Right ventricle myocardium inferior (tissue), 1 donor: ENCODE results near the gene MAPK6. TPM values are rescaled to one million over a fixed set of nuclear protein-coding genes. Genes with fewer than 3 reads are reported as not detected.
"Not testable (repeated sequence)": the region's sequence is repeated elsewhere in the genome, so short reads cannot be mapped to it uniquely, and the experiment has no call there.

ENCODE experiments used
- ATAC-seq: fragments of 200-7000 bp; cut with Tn5 transposase; one replicate; pipeline ENCODE4 v1.9.1; 2020; ENCODE audit warnings: mild to moderate bottlenecking, moderate library complexity
- DNase-seq: peaks from one replicate; pipeline ENCODE4 v3.0.0; 2021; ENCODE audit errors: missing footprints
- intact Hi-C: fragments of 100-400 bp; cut with DNase I; formaldehyde crosslinking; loops from one replicate; pipeline ENCODE4 v1.11.0; 2022
- total RNA-seq: library from RNA; stranded (reverse); fragmentation: NEBNext Ultra II Directional; extraction: Animal tissue kit (Norgen Biotek cat#: 25700); gene quantifications from one replicate; pipeline ENCODE4 v1.2.1, GENCODE V29; 2021
- donor health status: DM: no; HTN: yes; CAD: no; lungs with severe emphysema.

MAPK6 gene
- total RNA-seq, 1 donor from 2014 or later = 22.6 TPM

- DNase-seq = no peak
- ATAC-seq = no peak
- intact Hi-C loops = no loop called here
Observed at GRCh38 chr15:52094811-52095584, 76.0 kb downstream of the MAPK6 start.

- intact Hi-C loops = no loop called here
- ATAC-seq (no peak), DNase-seq (no peak)
Observed at GRCh38 chr15:52095597-52096262, 76.7 kb downstream of the MAPK6 start.

GRCh38 chr15:52096536-52096935, 77.5 kb downstream of the MAPK6 start:
- DNase-seq, intact Hi-C loops, ATAC-seq: not testable (repeated sequence)

GRCh38 chr15:52097180-52097579, 78.2 kb downstream of the MAPK6 start:
- intact Hi-C loops = no loop called here
- DNase-seq (no peak), ATAC-seq (no peak)

GRCh38 chr15:52098323-52098722, 79.3 kb downstream of the MAPK6 start:
- intact Hi-C loops = no loop called here
- ATAC-seq = no peak
- no peak for DNase-seq

GRCh38 chr15:52099651-52100272, 80.7 kb downstream of the MAPK6 start:
- intact Hi-C loops = no loop called here
- no peak for ATAC-seq

GRCh38 chr15:52100807-52101442, 81.9 kb downstream of the MAPK6 start:
- no peak for ATAC-seq
- intact Hi-C loops = no loop called here
- DNase-seq = peak; percentile 89

More at GRCh38 chr15:52099651-52100272, 80.7 kb downstream of the MAPK6 start:
- no peak for DNase-seq

- no peak for DNase-seq
- intact Hi-C loops = no loop called here
Observed at GRCh38 chr15:52101542-52102323, 82.7 kb downstream of the MAPK6 start.

GRCh38 chr15:52102463-52102862, 83.4 kb downstream of the MAPK6 start:
- intact Hi-C loops = no loop called here
- no peak for ATAC-seq
- no peak for DNase-seq

More at GRCh38 chr15:52101542-52102323, 82.7 kb downstream of the MAPK6 start:
- ATAC-seq = no peak

GRCh38 chr15:52103217-52104207, 84.5 kb downstream of the MAPK6 start:
- intact Hi-C loops = no loop called here
- ATAC-seq (no peak), DNase-seq (no peak)

GRCh38 chr15:52104532-52105004, 85.5 kb downstream of the MAPK6 start:
- ATAC-seq (no peak), DNase-seq (no peak)
- intact Hi-C loops = no loop called here

- intact Hi-C loops = no loop called here
- DNase-seq (peak; percentile 26), ATAC-seq (no peak)
Observed at GRCh38 chr15:52105846-52106245, 86.8 kb downstream of the MAPK6 start.

- intact Hi-C loops = no loop called here
- ATAC-seq = no peak
- no peak for DNase-seq
Observed at GRCh38 chr15:52106641-52107040, 87.6 kb downstream of the MAPK6 start.

GRCh38 chr15:52107238-52107637, 88.2 kb downstream of the MAPK6 start:
- ATAC-seq = no peak
- no peak for DNase-seq
- intact Hi-C loops = no loop called here

- intact Hi-C loops = no loop called here
- ATAC-seq (no peak), DNase-seq (no peak)
Observed at GRCh38 chr15:52109559-52110451, 90.8 kb downstream of the MAPK6 start.

GRCh38 chr15:52111517-52112202, 92.6 kb downstream of the MAPK6 start:
- no peak for ATAC-seq
- DNase-seq = no peak

More at GRCh38 chr15:52111517-52112202, 92.6 kb downstream of the MAPK6 start:
- intact Hi-C loops = no loop called here
